Stomach (tissue), 4 donors: ENCODE results near the gene NANOS1.

Experiments
- EP300 ChIP-seq: sonication (generic); formaldehyde crosslinking; IDR thresholded peaks from one replicate; pipeline ENCODE4 v1.6.1; 2017; ENCODE audit warnings: antibody characterized with exemption
- TF ChIP-seq, protein P1 (sequence below), 7 experiments: fragments of 450-650 bp in 4 of 7; fragments of 200-600 bp in 3 of 7; sonication (generic) in 3 of 7; IDR thresholded peaks; one replicate each; pipeline ENCODE4 v1.5.1; 2016 to 2019; ENCODE audit warnings: antibody characterized with exemption in 7 of 7, control low read depth in 2 of 7, mild to moderate bottlenecking in 1 of 7

DNA sequence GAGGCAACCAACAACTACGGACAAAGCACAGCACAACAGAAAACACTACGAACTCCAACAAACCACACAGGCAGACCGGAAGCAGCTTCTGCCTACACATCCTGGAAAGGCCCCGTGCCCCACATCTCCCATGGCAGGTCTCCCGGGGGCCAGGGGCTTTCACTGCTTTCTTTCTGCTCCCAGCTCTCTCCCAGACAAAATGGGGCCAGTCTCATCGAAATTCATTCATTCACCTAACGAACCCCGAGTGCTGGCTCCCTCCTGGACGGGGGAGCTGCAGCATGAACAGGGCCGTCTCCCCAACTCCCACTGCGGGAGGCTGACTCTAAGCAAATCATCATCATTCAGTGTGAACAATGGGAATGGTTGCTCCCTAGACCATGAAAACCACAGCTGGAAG is 47.6 kb upstream of the NANOS1 start:
- TF ChIP-seq, protein P1, sequence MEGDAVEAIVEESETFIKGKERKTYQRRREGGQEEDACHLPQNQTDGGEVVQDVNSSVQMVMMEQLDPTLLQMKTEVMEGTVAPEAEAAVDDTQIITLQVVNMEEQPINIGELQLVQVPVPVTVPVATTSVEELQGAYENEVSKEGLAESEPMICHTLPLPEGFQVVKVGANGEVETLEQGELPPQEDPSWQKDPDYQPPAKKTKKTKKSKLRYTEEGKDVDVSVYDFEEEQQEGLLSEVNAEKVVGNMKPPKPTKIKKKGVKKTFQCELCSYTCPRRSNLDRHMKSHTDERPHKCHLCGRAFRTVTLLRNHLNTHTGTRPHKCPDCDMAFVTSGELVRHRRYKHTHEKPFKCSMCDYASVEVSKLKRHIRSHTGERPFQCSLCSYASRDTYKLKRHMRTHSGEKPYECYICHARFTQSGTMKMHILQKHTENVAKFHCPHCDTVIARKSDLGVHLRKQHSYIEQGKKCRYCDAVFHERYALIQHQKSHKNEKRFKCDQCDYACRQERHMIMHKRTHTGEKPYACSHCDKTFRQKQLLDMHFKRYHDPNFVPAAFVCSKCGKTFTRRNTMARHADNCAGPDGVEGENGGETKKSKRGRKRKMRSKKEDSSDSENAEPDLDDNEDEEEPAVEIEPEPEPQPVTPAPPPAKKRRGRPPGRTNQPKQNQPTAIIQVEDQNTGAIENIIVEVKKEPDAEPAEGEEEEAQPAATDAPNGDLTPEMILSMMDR (IDR thresholded peaks at IDR 0.05) = no peak
- TF ChIP-seq EP300 = no peak
